HG02623 (cell line): ENCODE results near the gene COL4A2.
"Not testable (repeated sequence)": the region's sequence is repeated elsewhere in the genome, so short reads cannot be mapped to it uniquely, and the experiment has no call there.

Experiments used
- ATAC-seq: cut with Tn5 transposase; IDR thresholded peaks from one replicate; pipeline ENCODE4 v1.9.1; 2021; ENCODE audit warnings: moderate library complexity; ENCODE audit not compliant: unreplicated experiment

Gene COL4A2

GRCh38 chr13:110374431-110375370 is 67.6 kb downstream of the COL4A2 start:
- no peak for ATAC-seq

GRCh38 chr13:110376120-110376519 is 69.0 kb downstream of the COL4A2 start:
- no peak for ATAC-seq

- no peak for ATAC-seq
Observed at GRCh38 chr13:110377178-110377825, 70.2 kb downstream of the COL4A2 start.

- ATAC-seq: no peak
Observed at GRCh38 chr13:110377826-110378201, 70.7 kb downstream of the COL4A2 start.

- ATAC-seq: no peak
Observed at GRCh38 chr13:110379358-110379757, 72.3 kb downstream of the COL4A2 start.

- ATAC-seq: no peak
Observed at GRCh38 chr13:110379905-110380341, 72.8 kb downstream of the COL4A2 start.

- ATAC-seq: no peak
Observed at GRCh38 chr13:110380359-110381028, 73.4 kb downstream of the COL4A2 start.

- no peak for ATAC-seq
Observed at GRCh38 chr13:110381029-110381360, 73.9 kb downstream of the COL4A2 start.

GRCh38 chr13:110382229-110382628 is 75.1 kb downstream of the COL4A2 start:
- no peak for ATAC-seq

GRCh38 chr13:110382830-110383229 is 75.7 kb downstream of the COL4A2 start:
- no peak for ATAC-seq

- ATAC-seq: peak; percentile 89
Observed at GRCh38 chr13:110387451-110388107, 80.5 kb downstream of the COL4A2 start.

- no peak for ATAC-seq
Observed at GRCh38 chr13:110388108-110388943, 81.2 kb downstream of the COL4A2 start.

GRCh38 chr13:110390567-110390966 is 83.5 kb downstream of the COL4A2 start:
- ATAC-seq: no peak

GRCh38 chr13:110391273-110391672 is 84.2 kb downstream of the COL4A2 start:
- no peak for ATAC-seq

- no peak for ATAC-seq
Observed at GRCh38 chr13:110392510-110393240, 85.6 kb downstream of the COL4A2 start.

- ATAC-seq: no peak
Observed at GRCh38 chr13:110393761-110394160, 86.7 kb downstream of the COL4A2 start.

- no peak for ATAC-seq
Observed at GRCh38 chr13:110394371-110394841, 87.3 kb downstream of the COL4A2 start.

GRCh38 chr13:110395616-110396015 is 88.5 kb downstream of the COL4A2 start:
- ATAC-seq: not testable (repeated sequence)

GRCh38 chr13:110396476-110396875 is 89.4 kb downstream of the COL4A2 start:
- no peak for ATAC-seq
